Ovary (tissue), 3 donors: ENCODE data around the gene SAMD1.

Experiments used
- POLR2A ChIP-seq: fragments of 450-650 bp; IDR thresholded peaks from one replicate; pipeline ENCODE4 v1.6.1; 2017; ENCODE audit warnings: antibody characterized with exemption, mild to moderate bottlenecking, moderate library complexity
- TF ChIP-seq, protein P1 (sequence below), 3 donors: fragments of 450-650 bp in 2 of 3; fragments of 200-600 bp in 1 of 3; IDR thresholded peaks; one replicate each; pipeline versions ENCODE4 v1.5.1 to v1.8.0; 2016 to 2022; ENCODE audit warnings: antibody characterized with exemption in 3 of 3, mild to moderate bottlenecking in 1 of 3
- donor health status: DM: no; HTN: no; CAD: no.

GRCh38 chr19:14090509-14091080, at the start of gene SAMD1:
- TF ChIP-seq, protein P1, sequence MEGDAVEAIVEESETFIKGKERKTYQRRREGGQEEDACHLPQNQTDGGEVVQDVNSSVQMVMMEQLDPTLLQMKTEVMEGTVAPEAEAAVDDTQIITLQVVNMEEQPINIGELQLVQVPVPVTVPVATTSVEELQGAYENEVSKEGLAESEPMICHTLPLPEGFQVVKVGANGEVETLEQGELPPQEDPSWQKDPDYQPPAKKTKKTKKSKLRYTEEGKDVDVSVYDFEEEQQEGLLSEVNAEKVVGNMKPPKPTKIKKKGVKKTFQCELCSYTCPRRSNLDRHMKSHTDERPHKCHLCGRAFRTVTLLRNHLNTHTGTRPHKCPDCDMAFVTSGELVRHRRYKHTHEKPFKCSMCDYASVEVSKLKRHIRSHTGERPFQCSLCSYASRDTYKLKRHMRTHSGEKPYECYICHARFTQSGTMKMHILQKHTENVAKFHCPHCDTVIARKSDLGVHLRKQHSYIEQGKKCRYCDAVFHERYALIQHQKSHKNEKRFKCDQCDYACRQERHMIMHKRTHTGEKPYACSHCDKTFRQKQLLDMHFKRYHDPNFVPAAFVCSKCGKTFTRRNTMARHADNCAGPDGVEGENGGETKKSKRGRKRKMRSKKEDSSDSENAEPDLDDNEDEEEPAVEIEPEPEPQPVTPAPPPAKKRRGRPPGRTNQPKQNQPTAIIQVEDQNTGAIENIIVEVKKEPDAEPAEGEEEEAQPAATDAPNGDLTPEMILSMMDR (IDR thresholded peaks at IDR 0.05) = no peak
- no peak for TF ChIP-seq POLR2A
